CD4-positive, CD25-positive, alpha-beta regulatory T cell (primary cell): ENCODE data around the gene SLC27A1. TPM values are rescaled to one million over a fixed set of nuclear protein-coding genes. Genes with fewer than 3 reads are reported as not detected.

Experiments used
- ATAC-seq, 2 donors: fragments of 150-1000 bp; cut with Tn5 transposase; one replicate each; pipeline ENCODE4 v1.10.0; 2021; ENCODE audit warnings: low read depth in 2 of 2, moderate number of reproducible peaks in 2 of 2, moderate library complexity in 1 of 2
- DNase-seq, 3 donors: peaks; one replicate each; pipeline versions ENCODE4 v3.0.0 to v3.0.0-alpha.2; 2012 to 2022; ENCODE audit warnings: mixed read lengths in 1 of 3
- H3K27ac ChIP-seq: one replicate; pipeline ENCODE4 v1.7.0; 2013; ENCODE audit warnings: mild to moderate bottlenecking, low read length; ENCODE audit not compliant: insufficient read depth, poor library complexity, severe bottlenecking
- H3K27me3 ChIP-seq: one replicate; pipeline ENCODE4 v1.7.0; 2013; ENCODE audit warnings: low read length; ENCODE audit not compliant: control insufficient read depth, insufficient read depth
- H3K36me3 ChIP-seq: one replicate; pipeline ENCODE4 v1.7.0; 2013; ENCODE audit warnings: mild to moderate bottlenecking, low read length, moderate library complexity; ENCODE audit not compliant: control insufficient read depth, insufficient read depth
- H3K4me1 ChIP-seq: 2 replicates; pipeline ENCODE4 v1.7.0; 2013; ENCODE audit warnings: mild to moderate bottlenecking, low read length; ENCODE audit not compliant: insufficient read depth, control insufficient read depth, poor library complexity, severe bottlenecking
- H3K4me3 ChIP-seq: one replicate; pipeline ENCODE4 v1.7.0; 2013; ENCODE audit warnings: low read depth, mild to moderate bottlenecking, low read length, moderate library complexity
- H3K9me3 ChIP-seq, 2 experiments: 1 replicate in 1 of 2; 2 replicates in 1 of 2; pipeline ENCODE4 v1.7.0; 2013; ENCODE audit warnings: low read length in 2 of 2, mild to moderate bottlenecking in 1 of 2, moderate library complexity in 1 of 2; ENCODE audit not compliant: control insufficient read depth in 2 of 2
- H3K27ac Mint-ChIP-seq, 3 donors: one replicate each; pipeline ENCODE4 v1.8.0; 2020 to 2022; ENCODE audit warnings: mild to moderate bottlenecking in 3 of 3, mixed read lengths in 3 of 3, moderate library complexity in 2 of 3
- H3K27me3 Mint-ChIP-seq: one replicate; pipeline ENCODE4 v1.8.0; 2022; ENCODE audit warnings: mild to moderate bottlenecking, mixed read lengths
- H3K36me3 Mint-ChIP-seq: one replicate; pipeline ENCODE4 v1.8.0; 2020; ENCODE audit warnings: mixed read lengths
- H3K4me1 Mint-ChIP-seq, 4 donors: one replicate each; pipeline ENCODE4 v1.8.0; 2020 to 2022; ENCODE audit warnings: mixed read lengths in 4 of 4, mild to moderate bottlenecking in 1 of 4
- H3K4me3 Mint-ChIP-seq, 4 donors: one replicate each; pipeline ENCODE4 v1.8.0; 2020 to 2022; ENCODE audit warnings: mild to moderate bottlenecking in 4 of 4, mixed read lengths in 4 of 4, moderate library complexity in 3 of 4
- H3K9me3 Mint-ChIP-seq, 7 donors: one replicate each; pipeline ENCODE4 v1.8.0; 2020 to 2022; ENCODE audit warnings: mixed read lengths in 7 of 7, mild to moderate bottlenecking in 3 of 7, moderate library complexity in 2 of 7
- polyA plus RNA-seq, 4 donors: library from polyadenylated mRNA; unstranded; fragments of 300-500 nt; fragmentation: Illumina TruSeq; gene quantifications; one replicate each; pipeline ENCODE4 v1.2.3, GENCODE V29; 2021
- total RNA-seq: library from RNA; stranded (reverse); gene quantifications from one replicate; pipeline ENCODE4 v1.2.3, GENCODE V29; 2022

SLC27A1 gene
- total and polyA plus RNA-seq, 5 donors from 2014 or later = 3.9 to 5.2 (median 4.2) TPM

DNA sequence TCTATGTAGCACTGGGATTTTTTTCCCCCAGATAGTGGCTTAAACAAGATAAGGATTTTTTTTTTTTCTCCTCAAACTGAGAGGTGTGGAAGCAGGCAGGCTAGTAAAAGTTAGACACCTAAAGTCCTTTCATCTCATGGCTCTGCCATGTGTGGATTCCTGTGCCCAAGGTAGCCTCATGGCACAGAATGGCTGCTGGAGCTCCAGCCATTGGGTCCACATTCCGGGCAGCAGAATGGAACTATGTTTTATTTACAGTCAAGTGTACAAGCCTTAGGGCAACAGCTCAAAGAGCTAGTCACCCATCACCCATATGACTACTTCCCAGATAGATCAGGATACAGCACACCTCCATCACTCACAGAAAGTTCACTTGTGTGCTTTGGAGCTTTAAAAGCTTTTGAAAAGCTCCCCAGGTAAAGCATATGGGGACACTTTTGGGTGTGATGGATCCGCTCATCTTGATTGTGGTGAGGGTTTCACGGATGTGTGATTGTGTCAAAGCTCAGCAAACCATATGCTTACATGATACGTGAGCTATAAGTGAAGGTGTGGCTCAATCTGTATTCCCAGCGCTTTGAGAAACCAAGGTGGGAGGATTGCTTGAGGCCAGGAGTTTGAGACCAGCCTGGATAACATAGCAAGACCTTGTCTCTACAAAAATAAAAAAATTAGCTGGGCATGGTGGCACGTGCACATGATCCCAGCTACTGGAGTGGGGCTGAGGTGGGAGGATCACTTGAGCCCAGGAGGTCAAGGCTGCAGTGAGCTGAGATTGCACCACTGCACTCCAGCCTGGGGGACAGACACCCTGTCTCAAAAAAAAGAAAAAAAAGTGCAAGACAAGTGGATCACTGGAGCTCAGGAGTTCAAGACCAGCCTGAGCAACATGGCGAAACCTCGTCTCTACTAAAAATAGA lies 59.2 kb downstream of the SLC27A1 start:
- ATAC-seq (no peak), DNase-seq (no peak)
- Histone ChIP-seq H3K27ac (no peak overlapping the region), H3K4me1 (no peaks in the 10 kb centered on the region), H3K4me3 (no peak overlapping the region), H3K36me3 (no peaks in the 10 kb centered on the region), H3K27me3 (peaks cover 6% of the 10 kb centered on the region), H3K9me3 (peaks cover 0 to 6% of the 10 kb centered on the region in 2 experiments)
- H3K27ac Mint-ChIP-seq = no peak overlapping the region
- no peaks in the 10 kb centered on the region for H3K36me3 Mint-ChIP-seq
- H3K27me3 Mint-ChIP-seq = peaks cover 10% of the 10 kb centered on the region
- peaks cover 0 to 7% (median 0%) of the 10 kb centered on the region in 7 donors for H3K9me3 Mint-ChIP-seq
- H3K4me3 Mint-ChIP-seq = no peak overlapping the region
- peaks cover 0 to 11% (median 0%) of the 10 kb centered on the region in 4 donors for H3K4me1 Mint-ChIP-seq

DNA sequence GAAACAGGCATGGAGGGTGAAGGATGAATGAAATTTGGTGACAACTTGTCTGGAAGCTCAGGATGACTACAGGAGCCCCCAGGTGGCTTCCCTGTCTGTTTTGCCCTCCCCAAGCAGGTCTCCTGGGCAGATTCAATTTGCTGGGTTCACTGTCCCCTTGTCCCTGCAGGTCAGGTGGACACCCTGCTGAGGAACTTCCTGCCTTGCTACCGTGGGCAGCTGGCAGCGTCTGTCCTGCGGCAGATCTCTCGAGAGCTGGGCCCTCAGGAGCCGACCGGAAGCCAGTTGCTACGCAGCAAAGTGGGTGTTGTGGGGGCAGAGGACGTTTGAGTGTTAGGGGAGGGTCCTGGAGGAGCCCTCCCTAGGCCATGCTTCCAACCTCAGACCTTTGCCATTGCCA lies 60.3 kb downstream of the SLC27A1 start:
- Mint-ChIP-seq H3K4me3 (no peak overlapping the region), H3K36me3 (no peaks in the 10 kb centered on the region), H3K27me3 (peaks cover 10% of the 10 kb centered on the region), H3K9me3 (peaks cover 0 to 7% (median 0%) of the 10 kb centered on the region in 7 donors), H3K27ac (no peak overlapping the region), H3K4me1 (peaks cover 0 to 7% (median 0%) of the 10 kb centered on the region in 4 donors)
- H3K27ac ChIP-seq = no peak overlapping the region
- peaks cover 6% of the 10 kb centered on the region for H3K27me3 ChIP-seq
- H3K9me3 ChIP-seq = peaks cover 0 to 6% of the 10 kb centered on the region in 2 experiments
- DNase-seq (no peak), ATAC-seq (no peak)
- no peak overlapping the region for H3K4me3 ChIP-seq
- no peaks in the 10 kb centered on the region for H3K4me1 ChIP-seq
- H3K36me3 ChIP-seq = no peaks in the 10 kb centered on the region

DNA sequence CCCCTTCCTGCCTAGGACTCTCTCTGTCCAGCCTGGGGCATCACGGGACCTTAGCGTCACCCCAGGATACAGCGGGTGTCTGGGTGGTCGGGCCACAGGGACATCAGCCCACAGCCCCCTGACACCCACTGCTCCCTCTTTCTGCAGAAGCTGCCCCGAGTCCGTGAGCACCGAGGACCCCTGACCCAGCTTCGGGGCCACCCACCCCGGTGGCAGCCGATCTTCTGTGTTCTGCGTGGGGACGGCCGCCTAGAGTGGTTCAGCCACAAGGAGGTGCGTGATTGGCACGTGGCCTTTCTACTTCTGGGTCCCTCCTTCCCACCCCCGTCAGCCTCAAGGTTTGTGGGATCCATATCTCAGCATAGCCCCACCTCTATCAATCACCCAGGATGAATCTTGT lies 61.8 kb downstream of the SLC27A1 start:
- no peak for ATAC-seq
- no peaks in the 10 kb centered on the region for H3K4me1 ChIP-seq
- H3K27me3 Mint-ChIP-seq = peaks cover 10% of the 10 kb centered on the region
- no peak overlapping the region for H3K27ac ChIP-seq
- H3K9me3 ChIP-seq = peaks cover 0 to 6% of the 10 kb centered on the region in 2 experiments
- H3K4me1 Mint-ChIP-seq = no peaks in the 10 kb centered on the region
- H3K27me3 ChIP-seq = peaks cover 6% of the 10 kb centered on the region
- H3K4me3 Mint-ChIP-seq = no peak overlapping the region
- H3K4me3 ChIP-seq = no peak overlapping the region
- H3K27ac Mint-ChIP-seq = no peak overlapping the region
- H3K36me3 ChIP-seq = no peaks in the 10 kb centered on the region
- H3K9me3 Mint-ChIP-seq = peaks cover 0 to 7% (median 0%) of the 10 kb centered on the region in 7 donors
- DNase-seq = no peak
- no peaks in the 10 kb centered on the region for H3K36me3 Mint-ChIP-seq

DNA sequence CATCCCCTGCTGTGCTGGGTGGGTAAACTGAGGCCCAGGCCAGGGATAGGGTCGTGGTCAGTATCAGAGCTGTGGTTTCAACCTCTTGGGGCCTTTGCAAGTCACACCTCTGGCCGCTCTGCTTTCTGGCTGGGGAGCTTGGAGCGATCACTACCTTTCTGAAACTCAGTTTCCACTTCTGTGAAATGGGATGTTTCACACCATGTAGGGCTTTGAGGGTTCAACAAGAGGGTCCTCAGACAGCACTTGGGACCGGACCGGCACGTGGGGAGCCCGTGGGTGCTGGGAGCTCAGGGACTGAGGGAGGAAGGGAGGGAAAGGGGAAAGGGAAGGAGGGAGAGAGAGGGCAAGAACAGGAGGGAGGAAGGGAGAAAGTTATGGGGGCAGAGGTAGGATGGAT lies 62.2 kb downstream of the SLC27A1 start:
- Histone ChIP-seq H3K4me1 (no peaks in the 10 kb centered on the region), H3K36me3 (no peaks in the 10 kb centered on the region), H3K27me3 (peaks cover 6% of the 10 kb centered on the region), H3K9me3 (peaks cover 0 to 6% of the 10 kb centered on the region in 2 experiments), H3K27ac (no peak overlapping the region), H3K4me3 (no peak overlapping the region)
- no peak overlapping the region for H3K27ac Mint-ChIP-seq
- no peak overlapping the region for H3K4me3 Mint-ChIP-seq
- peaks cover 9% of the 10 kb centered on the region for H3K27me3 Mint-ChIP-seq
- H3K4me1 Mint-ChIP-seq = no peaks in the 10 kb centered on the region
- H3K36me3 Mint-ChIP-seq = no peaks in the 10 kb centered on the region
- DNase-seq (no peak), ATAC-seq (no peak)
- peaks cover 0 to 7% (median 0%) of the 10 kb centered on the region in 7 donors for H3K9me3 Mint-ChIP-seq

DNA sequence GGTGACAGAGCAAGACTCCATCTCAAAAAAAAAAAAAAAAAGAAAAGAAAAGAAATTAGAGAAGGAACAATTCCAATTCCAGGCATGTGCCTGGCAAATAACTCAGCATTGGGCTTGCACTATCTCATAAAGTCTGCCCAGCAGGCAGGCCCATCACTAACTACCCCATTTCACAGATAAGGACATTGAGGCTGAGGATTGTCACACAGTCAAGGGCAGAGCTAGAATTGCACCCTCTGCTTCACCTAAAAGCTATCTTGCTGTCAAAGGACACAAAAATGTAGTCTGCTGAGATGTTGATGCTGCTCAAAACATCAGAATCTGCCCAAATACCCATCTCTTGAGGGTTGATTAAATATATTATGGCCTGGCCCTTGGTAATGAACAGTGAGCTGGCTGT lies 64.4 kb downstream of the SLC27A1 start:
- Histone ChIP-seq H3K4me1 (peaks cover 13% of the 10 kb centered on the region), H3K4me3 (no peak overlapping the region), H3K27ac (no peak overlapping the region), H3K9me3 (no peaks in the 10 kb centered on the region), H3K27me3 (no peaks in the 10 kb centered on the region), H3K36me3 (no peaks in the 10 kb centered on the region)
- no peak for ATAC-seq
- no peaks in the 10 kb centered on the region for H3K9me3 Mint-ChIP-seq
- no peaks in the 10 kb centered on the region for H3K36me3 Mint-ChIP-seq
- peaks cover 0 to 15% (median 4%) of the 10 kb centered on the region in 4 donors for H3K4me1 Mint-ChIP-seq
- no peak for DNase-seq
- H3K27ac Mint-ChIP-seq = no peak overlapping the region
- H3K27me3 Mint-ChIP-seq = peaks cover 6% of the 10 kb centered on the region
- H3K4me3 Mint-ChIP-seq = peak overlapping the region in 1 of 4 donors; percentile 65

DNA sequence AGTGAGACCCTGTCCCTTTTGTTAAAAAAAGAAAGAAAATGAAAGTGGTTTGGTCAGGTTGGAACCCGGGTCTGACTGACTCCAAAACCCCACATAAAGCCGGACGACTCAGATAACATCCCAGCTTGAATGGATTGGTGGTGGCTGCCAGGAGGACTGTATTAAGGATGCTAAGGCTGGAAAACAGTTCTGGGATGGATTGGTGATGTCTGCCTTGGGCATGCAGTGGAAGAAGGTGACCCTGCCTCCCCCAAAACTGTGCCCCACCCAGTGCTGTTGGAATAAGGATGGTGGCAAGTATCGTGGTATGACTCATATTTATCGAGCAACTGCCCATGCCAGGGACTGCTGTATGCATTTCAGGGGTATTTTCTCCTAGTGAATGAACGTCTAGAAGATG lies 66.6 kb downstream of the SLC27A1 start:
- DNase-seq (no peak), ATAC-seq (no peak)
- Histone ChIP-seq H3K4me3 (no peak overlapping the region), H3K4me1 (peaks cover 13% of the 10 kb centered on the region), H3K36me3 (no peaks in the 10 kb centered on the region), H3K9me3 (no peaks in the 10 kb centered on the region), H3K27ac (no peak overlapping the region), H3K27me3 (no peaks in the 10 kb centered on the region)
- Mint-ChIP-seq H3K9me3 (no peaks in the 10 kb centered on the region), H3K27ac (peak overlapping the region in 1 of 3 donors; percentile 65), H3K4me1 (peaks cover 5 to 19% (median 7%) of the 10 kb centered on the region in 4 donors), H3K27me3 (peaks cover 6% of the 10 kb centered on the region), H3K36me3 (no peaks in the 10 kb centered on the region), H3K4me3 (peak overlapping the region in 2 of 4 donors; percentile 21 to 74)

DNA sequence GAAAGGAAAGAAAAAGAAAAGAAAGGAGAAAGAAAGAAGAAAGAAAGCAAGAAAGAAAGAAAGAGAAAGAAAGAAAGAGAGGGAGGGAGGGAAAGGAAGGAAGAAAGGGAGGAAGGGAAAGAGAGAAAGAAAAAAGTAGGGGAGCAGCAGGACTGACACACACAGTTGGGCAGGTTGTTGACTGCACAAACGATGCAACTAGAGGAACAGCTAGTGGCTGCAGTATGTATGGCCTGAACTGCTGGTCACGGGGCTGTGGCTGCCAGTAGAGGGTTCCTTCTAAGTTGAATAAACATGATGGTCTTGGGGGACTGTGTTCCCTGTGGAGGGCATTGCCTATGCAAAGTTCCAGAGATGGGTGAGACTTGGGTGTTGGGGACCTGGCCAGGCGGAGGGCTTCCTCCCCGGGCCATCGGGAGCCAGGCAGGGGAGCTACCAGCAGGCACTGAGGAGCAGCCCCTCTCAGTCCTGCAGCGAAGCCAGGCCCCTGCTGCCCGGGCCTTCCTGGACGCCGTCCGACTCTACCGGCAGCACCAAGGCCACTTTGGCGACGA lies 68.4 kb downstream of the SLC27A1 start:
- no peaks in the 10 kb centered on the region for H3K36me3 Mint-ChIP-seq
- H3K27me3 ChIP-seq = no peaks in the 10 kb centered on the region
- peak overlapping the region; percentile 26 for H3K4me3 ChIP-seq
- H3K27ac ChIP-seq = peak overlapping the region; percentile 33
- DNase-seq (no peak), ATAC-seq (no peak)
- H3K36me3 ChIP-seq = no peaks in the 10 kb centered on the region
- H3K9me3 Mint-ChIP-seq = peaks cover 0 to 2% (median 0%) of the 10 kb centered on the region in 7 donors
- H3K27ac Mint-ChIP-seq = no peak overlapping the region
- peak overlapping the region; percentile 52 to 88 (median 76) for H3K4me3 Mint-ChIP-seq
- H3K4me1 Mint-ChIP-seq = peaks cover 5 to 19% (median 7%) of the 10 kb centered on the region in 4 donors
- H3K4me1 ChIP-seq = peaks cover 13% of the 10 kb centered on the region
- no peaks in the 10 kb centered on the region for H3K9me3 ChIP-seq
- H3K27me3 Mint-ChIP-seq = peaks cover 6% of the 10 kb centered on the region
